HPDE6-E6E7 (cell line): ENCODE data around the gene ABCD1.

Source experiments
- DNase-seq: peaks from one replicate; pipeline ENCODE4 v3.0.0; 2011; ENCODE audit warnings: missing footprints; ENCODE audit errors: extremely low spot score

The ABCD1 gene

GRCh38 chrX:153762626-153763173, 38.0 kb downstream of the ABCD1 start:
- DNase-seq: no peak

- DNase-seq: no peak
These were observed 38.8 kb downstream of the ABCD1 start for GRCh38 chrX:153763298-153763932.

GRCh38 chrX:153763989-153764755, 39.5 kb downstream of the ABCD1 start, which contains the start of gene PLXNB3:
Gene PLXNB3 (plus strand): TSS chrX:153764249. CDS start chrX:153765536, 1,287 bp downstream.
- DNase-seq: peak; percentile 96

GRCh38 chrX:153764786-153765137, 40.1 kb downstream of the ABCD1 start:
- DNase-seq: no peak

- DNase-seq: no peak
These were observed 40.8 kb downstream of the ABCD1 start for GRCh38 chrX:153765138-153766079.

GRCh38 chrX:153766098-153766817, 41.6 kb downstream of the ABCD1 start:
- peak; percentile 70 for DNase-seq

- no peak for DNase-seq
These were observed 42.4 kb downstream of the ABCD1 start for GRCh38 chrX:153766871-153767673.

- no peak for DNase-seq
These were observed 43.0 kb downstream of the ABCD1 start for GRCh38 chrX:153767674-153768055.

GRCh38 chrX:153768311-153769157, 43.9 kb downstream of the ABCD1 start:
- DNase-seq: no peak

- no peak for DNase-seq
These were observed 44.7 kb downstream of the ABCD1 start for GRCh38 chrX:153769158-153769864.

- DNase-seq: no peak
These were observed 45.4 kb downstream of the ABCD1 start for GRCh38 chrX:153769865-153770600.

- no peak for DNase-seq
These were observed 46.2 kb downstream of the ABCD1 start for GRCh38 chrX:153770601-153771414.

GRCh38 chrX:153771415-153772315, 47.0 kb downstream of the ABCD1 start:
- DNase-seq: no peak

GRCh38 chrX:153772316-153773217, 47.9 kb downstream of the ABCD1 start:
- DNase-seq: no peak

- DNase-seq: no peak
These were observed 48.6 kb downstream of the ABCD1 start for GRCh38 chrX:153773218-153773611.
